GM23338 (cell line): Measurements from ENCODE around the gene DPF3. TPM values are rescaled to one million over a fixed set of nuclear protein-coding genes. Genes with fewer than 3 reads are reported as not detected.

ENCODE experiments used
- ATAC-seq: fragments of 200-7000 bp; cut with Tn5 transposase; 3 replicates; pipeline ENCODE4 v1.9.1; 2020
- DNase-seq: peaks from one replicate; pipeline ENCODE4 v3.0.0-alpha.2; 2015; ENCODE audit warnings: low spot score
- H2AFZ ChIP-seq: fragments of 200-600 bp; sonication (generic); 2 replicates; pipeline ENCODE4 v1.8.0; 2016; ENCODE audit warnings: antibody characterized with exemption, mild to moderate bottlenecking, moderate library complexity
- H3F3A ChIP-seq: fragments of 200-600 bp; sonication (generic); replicated peaks from 2 replicates; pipeline ENCODE4 v1.8.0; 2017; ENCODE audit warnings: antibody characterized with exemption, mixed run types, low read depth
- H3K27ac ChIP-seq: fragments of 200-600 bp; sonication (generic); 2 replicates; pipeline ENCODE4 v1.6.1; 2016; ENCODE audit warnings: low read depth
- H3K27me3 ChIP-seq: fragments of 200-600 bp; sonication (generic); 2 replicates; pipeline ENCODE4 v1.8.0; 2016; ENCODE audit warnings: mild to moderate bottlenecking, mixed run types, moderate library complexity; ENCODE audit not compliant: insufficient read depth
- H3K36me3 ChIP-seq: fragments of 200-600 bp; sonication (generic); 2 replicates; pipeline ENCODE4 v1.8.0; 2016; ENCODE audit warnings: mild to moderate bottlenecking; ENCODE audit not compliant: insufficient read depth
- H3K4me1 ChIP-seq: fragments of 200-600 bp; sonication (generic); 2 replicates; pipeline ENCODE4 v1.8.0; 2016; ENCODE audit warnings: mild to moderate bottlenecking, moderate library complexity; ENCODE audit not compliant: insufficient read depth
- H3K4me2 ChIP-seq: fragments of 200-600 bp; sonication (generic); 2 replicates; pipeline ENCODE4 v1.7.1; 2017; ENCODE audit warnings: mixed run types
- H3K4me3 ChIP-seq: fragments of 200-600 bp; sonication (generic); 2 replicates; pipeline ENCODE4 v1.6.1; 2016; ENCODE audit warnings: mixed run types
- H3K79me2 ChIP-seq: fragments of 200-600 bp; sonication (generic); replicated peaks from 2 replicates; pipeline ENCODE4 v1.8.0; 2017; ENCODE audit warnings: mild to moderate bottlenecking; ENCODE audit not compliant: insufficient read depth
- H3K9me2 ChIP-seq: fragments of 200-600 bp; sonication (generic); 2 replicates; pipeline ENCODE4 v1.8.0; 2017; ENCODE audit not compliant: insufficient read depth
- H4K20me1 ChIP-seq: fragments of 200-600 bp; sonication (generic); replicated peaks from 2 replicates; pipeline ENCODE4 v1.8.0; 2017; ENCODE audit warnings: mild to moderate bottlenecking; ENCODE audit not compliant: insufficient read depth
- H3K27ac Mint-ChIP-seq: 2 replicates; pipeline ENCODE4 v1.8.0; 2020; ENCODE audit warnings: inconsistent platforms, mild to moderate bottlenecking, moderate library complexity, mixed read lengths
- H3K27me3 Mint-ChIP-seq: 3 replicates; pipeline ENCODE4 v1.8.0; 2022; ENCODE audit warnings: low read depth, mild to moderate bottlenecking, moderate library complexity, mixed read lengths, inconsistent platforms; ENCODE audit not compliant: insufficient read depth, poor library complexity
- H3K36me3 Mint-ChIP-seq: 3 replicates; pipeline ENCODE4 v1.8.0; 2021; ENCODE audit warnings: low read depth, mild to moderate bottlenecking, inconsistent platforms, moderate library complexity, mixed read lengths
- H3K4me1 Mint-ChIP-seq: 3 replicates; pipeline ENCODE4 v1.8.0; 2020; ENCODE audit warnings: mild to moderate bottlenecking, inconsistent platforms, mixed read lengths
- H3K4me3 Mint-ChIP-seq: 3 replicates; pipeline ENCODE4 v1.8.0; 2021; ENCODE audit warnings: moderate library complexity, mild to moderate bottlenecking, inconsistent platforms, mixed read lengths
- H3K9me3 Mint-ChIP-seq: 3 replicates; pipeline ENCODE4 v1.8.0; 2020; ENCODE audit warnings: moderate library complexity, mild to moderate bottlenecking, inconsistent platforms, mixed read lengths
- CREB1 ChIP-seq: fragments of 250-450 bp; sonication (Bioruptor Pico); IDR thresholded peaks from 2 replicates; pipeline ENCODE4 v1.5.0; 2020; ENCODE audit warnings: low read depth, mild to moderate bottlenecking, moderate library complexity
- EZH2phosphoT487 ChIP-seq: fragments of 200-600 bp; sonication (generic); IDR thresholded peaks from one replicate; pipeline ENCODE4 v1.8.1; 2018; ENCODE audit warnings: antibody characterized with exemption; ENCODE audit not compliant: unreplicated experiment
- JUNB ChIP-seq: IDR thresholded peaks from one replicate; pipeline ENCODE4 v1.6.1; 2016; ENCODE audit warnings: antibody characterized with exemption; ENCODE audit not compliant: unreplicated experiment
- NANOG ChIP-seq: IDR thresholded peaks from 2 replicates; pipeline ENCODE4 v1.6.1; 2016; ENCODE audit warnings: antibody characterized with exemption, borderline replicate concordance
- ZNF331 ChIP-seq: fragments of 250-450 bp; sonication (Bioruptor Pico); IDR thresholded peaks from 2 replicates; pipeline ENCODE4 v1.5.0; 2020; ENCODE audit warnings: low read depth, mild to moderate bottlenecking, moderate library complexity
- polyA plus RNA-seq: library from polyadenylated mRNA; unstranded; fragments of >200 nt; fragmentation: Nextera tagmentation; extraction: Ambion mirVana; gene quantifications from 2 replicates; pipeline ENCODE4 v1.2.1, GENCODE V29; 2016
- total RNA-seq: library from RNA; depleted of rRNA; stranded (reverse); fragments of >200 nt; shearing (Covaris generic); gene quantifications from 2 replicates; pipeline ENCODE4 v1.2.3, GENCODE V29; 2014
- TF ChIP-seq, protein P1 (sequence below): IDR thresholded peaks from 2 replicates; pipeline ENCODE4 v1.6.1; 2016; ENCODE audit warnings: antibody characterized with exemption
- TF ChIP-seq, protein P2 (sequence below): IDR thresholded peaks from one replicate; pipeline ENCODE4 v1.6.1; 2018; ENCODE audit warnings: antibody characterized with exemption; ENCODE audit not compliant: unreplicated experiment
- TF ChIP-seq, protein P3 (sequence below), 2 experiments: fragments of 200-600 bp in 1 of 2; sonication (generic) in 1 of 2; conservative IDR thresholded peaks; 2 replicates each; pipeline versions ENCODE4 v1.5.1 to v1.6.1; 2016 to 2017; ENCODE audit warnings: antibody characterized with exemption in 2 of 2, low read depth in 2 of 2, mild to moderate bottlenecking in 2 of 2, moderate library complexity in 1 of 2

DPF3 gene
- total and polyA plus RNA-seq, 2 experiments from 2014 or later: 0.18 to 1.0 TPM

DNA sequence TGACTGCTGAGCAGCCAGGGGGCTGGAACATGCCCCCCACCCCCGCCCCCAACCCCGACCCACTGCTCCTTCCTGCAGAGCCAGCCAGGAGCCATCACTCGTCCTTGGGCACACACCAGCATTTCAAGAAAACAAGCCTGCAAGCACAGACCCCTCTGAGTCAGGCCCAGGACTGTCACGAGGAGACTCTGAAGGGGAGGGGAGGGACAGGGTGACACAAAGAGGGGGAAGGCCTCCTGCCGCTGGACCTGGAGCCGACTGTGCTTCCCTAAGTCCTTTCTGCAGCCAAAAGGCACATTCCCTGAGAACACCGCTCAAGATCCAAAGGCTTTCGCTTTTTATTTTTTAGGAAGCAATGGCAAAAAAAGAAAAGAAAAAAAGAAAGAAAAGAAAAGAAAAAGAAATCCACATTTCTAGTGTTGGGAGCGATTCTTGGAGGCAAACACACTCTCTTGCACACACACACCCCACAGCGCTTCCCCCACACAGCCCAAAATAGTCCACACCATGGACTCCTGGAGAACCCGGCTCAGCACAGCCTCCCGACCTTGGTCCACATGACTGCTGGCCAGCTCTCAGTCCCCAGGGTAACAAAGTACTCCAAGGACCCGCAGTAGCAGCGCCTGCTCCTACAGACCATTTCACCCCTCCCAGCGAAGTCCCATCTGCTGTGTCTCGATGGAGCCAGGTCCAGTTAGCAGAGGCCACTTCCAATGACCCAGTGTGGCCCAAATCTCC, 101.7 kb downstream of the DPF3 start:
- no peaks in the 10 kb centered on the region; the same call in 2 of the 3 replicates for H3K9me3 Mint-ChIP-seq
- Histone ChIP-seq H3K36me3 (no peaks in the 10 kb centered on the region), H3F3A (no peaks in the 10 kb centered on the region), H3K27ac (no peak overlapping the region), H3K27me3 (no peaks in the 10 kb centered on the region), H4K20me1 (no peaks in the 10 kb centered on the region), H3K79me2 (no peaks in the 10 kb centered on the region), H3K4me2 (no peak overlapping the region), H3K9me2 (peaks cover 3% of the 10 kb centered on the region; the same call in 1 of the 2 replicates), H2AFZ (peak overlapping the region; percentile 76), H3K4me1 (peaks cover 7% of the 10 kb centered on the region), H3K4me3 (no peak overlapping the region)
- peaks cover 32% of the 10 kb centered on the region for H3K4me1 Mint-ChIP-seq
- TF ChIP-seq CREB1 (CRISPR knock-in tag) (no peak), JUNB (no peak), ZNF331 (CRISPR knock-in tag) (no peak), EZH2phosphoT487 (no peak)
- TF ChIP-seq, protein P1, sequence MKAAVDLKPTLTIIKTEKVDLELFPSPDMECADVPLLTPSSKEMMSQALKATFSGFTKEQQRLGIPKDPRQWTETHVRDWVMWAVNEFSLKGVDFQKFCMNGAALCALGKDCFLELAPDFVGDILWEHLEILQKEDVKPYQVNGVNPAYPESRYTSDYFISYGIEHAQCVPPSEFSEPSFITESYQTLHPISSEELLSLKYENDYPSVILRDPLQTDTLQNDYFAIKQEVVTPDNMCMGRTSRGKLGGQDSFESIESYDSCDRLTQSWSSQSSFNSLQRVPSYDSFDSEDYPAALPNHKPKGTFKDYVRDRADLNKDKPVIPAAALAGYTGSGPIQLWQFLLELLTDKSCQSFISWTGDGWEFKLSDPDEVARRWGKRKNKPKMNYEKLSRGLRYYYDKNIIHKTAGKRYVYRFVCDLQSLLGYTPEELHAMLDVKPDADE: no peak
- TF ChIP-seq, protein P2, sequence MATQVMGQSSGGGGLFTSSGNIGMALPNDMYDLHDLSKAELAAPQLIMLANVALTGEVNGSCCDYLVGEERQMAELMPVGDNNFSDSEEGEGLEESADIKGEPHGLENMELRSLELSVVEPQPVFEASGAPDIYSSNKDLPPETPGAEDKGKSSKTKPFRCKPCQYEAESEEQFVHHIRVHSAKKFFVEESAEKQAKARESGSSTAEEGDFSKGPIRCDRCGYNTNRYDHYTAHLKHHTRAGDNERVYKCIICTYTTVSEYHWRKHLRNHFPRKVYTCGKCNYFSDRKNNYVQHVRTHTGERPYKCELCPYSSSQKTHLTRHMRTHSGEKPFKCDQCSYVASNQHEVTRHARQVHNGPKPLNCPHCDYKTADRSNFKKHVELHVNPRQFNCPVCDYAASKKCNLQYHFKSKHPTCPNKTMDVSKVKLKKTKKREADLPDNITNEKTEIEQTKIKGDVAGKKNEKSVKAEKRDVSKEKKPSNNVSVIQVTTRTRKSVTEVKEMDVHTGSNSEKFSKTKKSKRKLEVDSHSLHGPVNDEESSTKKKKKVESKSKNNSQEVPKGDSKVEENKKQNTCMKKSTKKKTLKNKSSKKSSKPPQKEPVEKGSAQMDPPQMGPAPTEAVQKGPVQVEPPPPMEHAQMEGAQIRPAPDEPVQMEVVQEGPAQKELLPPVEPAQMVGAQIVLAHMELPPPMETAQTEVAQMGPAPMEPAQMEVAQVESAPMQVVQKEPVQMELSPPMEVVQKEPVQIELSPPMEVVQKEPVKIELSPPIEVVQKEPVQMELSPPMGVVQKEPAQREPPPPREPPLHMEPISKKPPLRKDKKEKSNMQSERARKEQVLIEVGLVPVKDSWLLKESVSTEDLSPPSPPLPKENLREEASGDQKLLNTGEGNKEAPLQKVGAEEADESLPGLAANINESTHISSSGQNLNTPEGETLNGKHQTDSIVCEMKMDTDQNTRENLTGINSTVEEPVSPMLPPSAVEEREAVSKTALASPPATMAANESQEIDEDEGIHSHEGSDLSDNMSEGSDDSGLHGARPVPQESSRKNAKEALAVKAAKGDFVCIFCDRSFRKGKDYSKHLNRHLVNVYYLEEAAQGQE: no peak
- DNase-seq (no peak), ATAC-seq (peak; percentile 28)
- H3K27me3 Mint-ChIP-seq: peaks cover 16% of the 10 kb centered on the region
- no peaks in the 10 kb centered on the region for H3K36me3 Mint-ChIP-seq
- no peak overlapping the region for H3K4me3 Mint-ChIP-seq
- H3K27ac Mint-ChIP-seq: no peak overlapping the region

- H3K4me1 ChIP-seq: no peaks in the 10 kb centered on the region; the same call in 1 of the 2 replicates
- H3K4me3 Mint-ChIP-seq: no peak overlapping the region
- H3F3A ChIP-seq: no peaks in the 10 kb centered on the region
- H3K27ac Mint-ChIP-seq: no peak overlapping the region
- H3K9me3 Mint-ChIP-seq: no peaks in the 10 kb centered on the region; the same call in 2 of the 3 replicates
- no peak overlapping the region for H3K27ac ChIP-seq
- H3K4me1 Mint-ChIP-seq: peaks cover 24% of the 10 kb centered on the region
- DNase-seq (no peak), ATAC-seq (no peak)
- H3K27me3 Mint-ChIP-seq: peaks cover 11% of the 10 kb centered on the region
- H4K20me1 ChIP-seq: no peaks in the 10 kb centered on the region
- no peak overlapping the region for H3K4me3 ChIP-seq
- H3K9me2 ChIP-seq: peaks cover 3% of the 10 kb centered on the region; the same call in 1 of the 2 replicates
- H3K36me3 ChIP-seq: no peaks in the 10 kb centered on the region
- H3K36me3 Mint-ChIP-seq: no peaks in the 10 kb centered on the region
- H2AFZ ChIP-seq: no peak overlapping the region
- no peaks in the 10 kb centered on the region for H3K27me3 ChIP-seq
- no peaks in the 10 kb centered on the region for H3K79me2 ChIP-seq
- no peak overlapping the region for H3K4me2 ChIP-seq
- TF ChIP-seq, protein P2: no peak
- TF ChIP-seq, protein P3, sequence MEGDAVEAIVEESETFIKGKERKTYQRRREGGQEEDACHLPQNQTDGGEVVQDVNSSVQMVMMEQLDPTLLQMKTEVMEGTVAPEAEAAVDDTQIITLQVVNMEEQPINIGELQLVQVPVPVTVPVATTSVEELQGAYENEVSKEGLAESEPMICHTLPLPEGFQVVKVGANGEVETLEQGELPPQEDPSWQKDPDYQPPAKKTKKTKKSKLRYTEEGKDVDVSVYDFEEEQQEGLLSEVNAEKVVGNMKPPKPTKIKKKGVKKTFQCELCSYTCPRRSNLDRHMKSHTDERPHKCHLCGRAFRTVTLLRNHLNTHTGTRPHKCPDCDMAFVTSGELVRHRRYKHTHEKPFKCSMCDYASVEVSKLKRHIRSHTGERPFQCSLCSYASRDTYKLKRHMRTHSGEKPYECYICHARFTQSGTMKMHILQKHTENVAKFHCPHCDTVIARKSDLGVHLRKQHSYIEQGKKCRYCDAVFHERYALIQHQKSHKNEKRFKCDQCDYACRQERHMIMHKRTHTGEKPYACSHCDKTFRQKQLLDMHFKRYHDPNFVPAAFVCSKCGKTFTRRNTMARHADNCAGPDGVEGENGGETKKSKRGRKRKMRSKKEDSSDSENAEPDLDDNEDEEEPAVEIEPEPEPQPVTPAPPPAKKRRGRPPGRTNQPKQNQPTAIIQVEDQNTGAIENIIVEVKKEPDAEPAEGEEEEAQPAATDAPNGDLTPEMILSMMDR (conservative IDR thresholded peaks at IDR 0.05; ENCODE audit: low read depth in 2 of 2): no peak
- TF ChIP-seq CREB1 (CRISPR knock-in tag) (no peak), NANOG (no peak)
- TF ChIP-seq, protein P1: no peak
These were observed 102.9 kb downstream of the DPF3 start for GRCh38 chr14:72790887-72791566.
